GM18502 (cell line): ENCODE data around the gene LGALS9C.
A peak's percentile ranks its signal among the peaks of the same experiment; 100 is the strongest.
"Not testable (repeated sequence)": the region's sequence is repeated elsewhere in the genome, so short reads cannot be mapped to it uniquely, and the experiment has no call there.

ENCODE experiments used
- ATAC-seq: cut with Tn5 transposase; IDR thresholded peaks from one replicate; pipeline ENCODE4 v1.9.1; 2021; ENCODE audit warnings: mild to moderate bottlenecking; ENCODE audit not compliant: unreplicated experiment, poor library complexity

Gene LGALS9C

GRCh38 chr17:18476508-18477308 is at the start of gene LGALS9C:
Gene LGALS9C (plus strand): TSS chr17:18476789. CDS start chr17:18476855, 66 bp downstream.
- peak; percentile 78 for ATAC-seq

GRCh38 chr17:18432206-18432605 is 44.4 kb upstream of the LGALS9C start:
- not testable (repeated sequence) for ATAC-seq

GRCh38 chr17:18439465-18439870 is 37.1 kb upstream of the LGALS9C start:
- not testable (repeated sequence) for ATAC-seq

- ATAC-seq = not testable (repeated sequence)
These were observed 34.5 kb upstream of the LGALS9C start for GRCh38 chr17:18442093-18442492.

- ATAC-seq = not testable (repeated sequence)
These were observed 34.1 kb upstream of the LGALS9C start for GRCh38 chr17:18442532-18442931.

GRCh38 chr17:18447476-18448205 is 28.9 kb upstream of the LGALS9C start:
- not testable (repeated sequence) for ATAC-seq

- ATAC-seq = not testable (repeated sequence)
These were observed 28.3 kb upstream of the LGALS9C start for GRCh38 chr17:18448311-18448710.

- ATAC-seq = not testable (repeated sequence)
These were observed 26.8 kb upstream of the LGALS9C start for GRCh38 chr17:18449833-18450232.

- ATAC-seq = not testable (repeated sequence)
These were observed 25.6 kb upstream of the LGALS9C start for GRCh38 chr17:18450998-18451397.

GRCh38 chr17:18451969-18452368 is 24.6 kb upstream of the LGALS9C start:
- ATAC-seq = not testable (repeated sequence)

GRCh38 chr17:18459035-18459434 is 17.6 kb upstream of the LGALS9C start:
- not testable (repeated sequence) for ATAC-seq

GRCh38 chr17:18463831-18464502 is 12.6 kb upstream of the LGALS9C start:
- ATAC-seq = not testable (repeated sequence)

GRCh38 chr17:18466250-18466983 is 10.2 kb upstream of the LGALS9C start:
- not testable (repeated sequence) for ATAC-seq

- not testable (repeated sequence) for ATAC-seq
These were observed 9.6 kb upstream of the LGALS9C start for GRCh38 chr17:18467001-18467400.

GRCh38 chr17:18468472-18469171 is 8.0 kb upstream of the LGALS9C start:
- ATAC-seq = not testable (repeated sequence)

- not testable (repeated sequence) for ATAC-seq
These were observed 6.8 kb upstream of the LGALS9C start for GRCh38 chr17:18469837-18470236.

- ATAC-seq = not testable (repeated sequence)
These were observed 6.2 kb upstream of the LGALS9C start for GRCh38 chr17:18470345-18470930.

GRCh38 chr17:18473967-18474366 is 2.6 kb upstream of the LGALS9C start:
- ATAC-seq = not testable (repeated sequence)

- ATAC-seq = not testable (repeated sequence)
These were observed 1.8 kb upstream of the LGALS9C start for GRCh38 chr17:18474754-18475153.
